GM12892 (cell line): ENCODE results near the gene FBXL17.

Experiments
- POLR2A ChIP-seq: IDR thresholded peaks from 2 replicates; pipeline ENCODE4 v1.6.1; 2011; ENCODE audit warnings: low read depth, low read length, control low read depth
- POLR2AphosphoS5 ChIP-seq: IDR thresholded peaks from 2 replicates; pipeline ENCODE4 v1.6.1; 2011; ENCODE audit warnings: low read depth, low read length, control low read depth
- TAF1 ChIP-seq: IDR thresholded peaks from 2 replicates; pipeline ENCODE4 v1.6.1; 2011; ENCODE audit warnings: low read depth, mild to moderate bottlenecking, control low read depth, low read length, borderline replicate concordance

DNA sequence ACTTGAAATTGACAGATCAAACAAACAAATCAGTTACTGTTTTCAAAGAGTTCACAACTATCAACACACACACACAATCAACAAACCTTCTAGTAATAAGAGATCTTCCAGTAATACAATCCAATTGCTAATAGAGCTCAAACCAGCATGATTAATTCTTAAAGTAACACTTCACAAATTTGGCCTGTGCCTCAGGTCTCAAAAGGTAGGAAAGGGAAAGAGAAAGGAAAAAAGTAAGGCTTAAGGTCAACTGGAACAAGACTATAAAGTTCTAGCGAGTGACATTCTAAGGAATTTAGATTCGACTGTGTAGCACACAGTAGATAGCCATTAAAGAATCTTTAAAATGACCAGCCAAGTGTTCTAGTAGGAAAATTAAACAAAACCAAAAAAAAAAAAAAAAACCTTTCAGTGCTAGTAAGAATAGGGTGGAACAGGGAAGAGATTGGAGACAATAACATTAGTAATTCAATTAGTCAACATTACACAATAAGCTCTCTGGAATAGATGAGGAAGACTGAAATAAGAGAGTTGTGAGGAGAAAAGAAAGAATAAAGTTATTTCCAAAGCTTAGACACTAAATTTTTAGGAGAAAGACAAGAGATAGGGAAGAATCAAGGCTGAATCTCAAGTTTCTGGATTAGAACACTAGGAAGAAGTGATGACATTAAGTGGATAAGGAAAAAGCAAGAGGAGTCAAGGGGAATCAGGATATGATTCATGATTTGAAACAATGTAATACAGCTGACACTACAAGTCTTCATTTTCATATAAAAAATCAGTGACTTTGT is 86.1 kb downstream of the FBXL17 start:
- TF ChIP-seq POLR2A (no peak), POLR2AphosphoS5 (no peak), TAF1 (no peak)
